Measurements from ENCODE around the gene PER3. TPM values are rescaled to one million over a fixed set of nuclear protein-coding genes. Genes with fewer than 3 reads are reported as not detected.

Gene PER3
- total and polyA plus RNA-seq, 2 donors from 2014 or later = 5.1 to 23.8 TPM

DNA sequence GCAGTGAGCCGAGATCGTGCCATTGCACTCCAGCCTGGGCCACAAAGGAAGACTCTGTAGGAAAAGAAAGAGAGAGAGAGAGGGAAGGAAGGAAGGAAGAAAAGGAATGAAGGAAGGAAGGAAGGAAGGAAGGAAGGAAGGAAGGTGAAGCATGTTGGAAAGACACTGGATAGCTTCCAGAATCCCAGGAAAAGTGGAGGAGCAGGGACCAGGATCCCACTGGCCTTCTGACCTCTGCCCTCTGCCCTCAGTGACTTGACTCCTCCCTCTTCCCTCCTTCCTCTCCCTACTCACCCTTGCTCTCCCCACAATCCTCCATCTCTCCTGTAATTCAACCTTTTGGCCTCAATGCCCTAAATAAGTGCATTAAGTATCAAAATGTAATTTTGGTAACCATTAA, 72.9 kb downstream of the PER3 start:
- Histone ChIP-seq H3K36me3 (ENCODE audit: control insufficient read depth in 2 of 3, insufficient read depth in 3 of 3, low read length in 3 of 3) (no peaks in the 10 kb centered on the region), H3K9ac (ENCODE audit: low read length in 3 of 3) (no peak overlapping the region), H3K27me3 (ENCODE audit: control insufficient read depth, insufficient read depth, low read length) (no peaks in the 10 kb centered on the region), H3K27ac (ENCODE audit: low read depth in 2 of 2, low read length in 2 of 2) (no peak overlapping the region), H3K4me3 (ENCODE audit: low read length in 3 of 3) (no peak overlapping the region), H3K9me3 (ENCODE audit: control insufficient read depth in 2 of 3, insufficient read depth in 1 of 3, low read length in 3 of 3) (no peaks in the 10 kb centered on the region), H3K4me1 (ENCODE audit: control insufficient read depth in 2 of 3, insufficient read depth in 2 of 3, low read depth in 1 of 3, low read length in 3 of 3) (no peaks in the 10 kb centered on the region)
- TF ChIP-seq, protein P1, sequence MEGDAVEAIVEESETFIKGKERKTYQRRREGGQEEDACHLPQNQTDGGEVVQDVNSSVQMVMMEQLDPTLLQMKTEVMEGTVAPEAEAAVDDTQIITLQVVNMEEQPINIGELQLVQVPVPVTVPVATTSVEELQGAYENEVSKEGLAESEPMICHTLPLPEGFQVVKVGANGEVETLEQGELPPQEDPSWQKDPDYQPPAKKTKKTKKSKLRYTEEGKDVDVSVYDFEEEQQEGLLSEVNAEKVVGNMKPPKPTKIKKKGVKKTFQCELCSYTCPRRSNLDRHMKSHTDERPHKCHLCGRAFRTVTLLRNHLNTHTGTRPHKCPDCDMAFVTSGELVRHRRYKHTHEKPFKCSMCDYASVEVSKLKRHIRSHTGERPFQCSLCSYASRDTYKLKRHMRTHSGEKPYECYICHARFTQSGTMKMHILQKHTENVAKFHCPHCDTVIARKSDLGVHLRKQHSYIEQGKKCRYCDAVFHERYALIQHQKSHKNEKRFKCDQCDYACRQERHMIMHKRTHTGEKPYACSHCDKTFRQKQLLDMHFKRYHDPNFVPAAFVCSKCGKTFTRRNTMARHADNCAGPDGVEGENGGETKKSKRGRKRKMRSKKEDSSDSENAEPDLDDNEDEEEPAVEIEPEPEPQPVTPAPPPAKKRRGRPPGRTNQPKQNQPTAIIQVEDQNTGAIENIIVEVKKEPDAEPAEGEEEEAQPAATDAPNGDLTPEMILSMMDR (IDR thresholded peaks at IDR 0.05; ENCODE audit: borderline replicate concordance, extremely low read depth, insufficient read depth) = no peak
- no peak for DNase-seq
- FAIRE-seq = no peak
- intact Hi-C loops (cut with DNase I) = no loop called here

DNA sequence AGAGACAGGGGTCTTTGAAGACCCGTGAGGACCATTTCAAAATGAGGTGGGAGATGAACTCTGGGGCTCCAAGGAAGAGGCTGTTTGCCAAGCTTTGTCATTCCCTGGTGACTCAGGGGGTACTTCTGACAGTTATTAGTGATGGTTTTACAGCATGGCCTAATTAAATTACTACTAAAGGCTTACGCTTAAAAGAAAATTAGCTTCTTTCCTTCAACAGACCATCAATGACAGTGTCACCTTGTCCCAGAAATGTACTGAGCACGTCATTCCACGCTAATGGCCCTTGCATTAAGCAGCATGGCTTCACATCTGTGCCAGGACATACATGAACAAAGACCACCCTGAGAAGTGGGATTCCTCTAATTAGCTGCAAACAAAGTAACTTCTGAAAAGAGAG, 73.9 kb downstream of the PER3 start:
- no peaks in the 10 kb centered on the region for H3K9me3 ChIP-seq (ENCODE audit: control insufficient read depth in 2 of 3, insufficient read depth in 1 of 3, low read length in 3 of 3)
- H3K4me1 ChIP-seq (ENCODE audit: control insufficient read depth in 2 of 3, insufficient read depth in 2 of 3, low read depth in 1 of 3, low read length in 3 of 3) = no peaks in the 10 kb centered on the region
- H3K27me3 ChIP-seq (ENCODE audit: control insufficient read depth, insufficient read depth, low read length) = no peaks in the 10 kb centered on the region
- no peak overlapping the region for H3K9ac ChIP-seq (ENCODE audit: low read length in 3 of 3)
- intact Hi-C loops (cut with DNase I) = no loop called here
- no peak for FAIRE-seq
- no peak for DNase-seq
- H3K27ac ChIP-seq (ENCODE audit: low read depth in 2 of 2, low read length in 2 of 2) = no peak overlapping the region
- H3K4me3 ChIP-seq (ENCODE audit: low read length in 3 of 3) = no peak overlapping the region
- TF ChIP-seq, protein P1 (IDR thresholded peaks at IDR 0.05; ENCODE audit: borderline replicate concordance, extremely low read depth, insufficient read depth) = no peak
- H3K36me3 ChIP-seq (ENCODE audit: control insufficient read depth in 2 of 3, insufficient read depth in 3 of 3, low read length in 3 of 3) = no peaks in the 10 kb centered on the region

DNA sequence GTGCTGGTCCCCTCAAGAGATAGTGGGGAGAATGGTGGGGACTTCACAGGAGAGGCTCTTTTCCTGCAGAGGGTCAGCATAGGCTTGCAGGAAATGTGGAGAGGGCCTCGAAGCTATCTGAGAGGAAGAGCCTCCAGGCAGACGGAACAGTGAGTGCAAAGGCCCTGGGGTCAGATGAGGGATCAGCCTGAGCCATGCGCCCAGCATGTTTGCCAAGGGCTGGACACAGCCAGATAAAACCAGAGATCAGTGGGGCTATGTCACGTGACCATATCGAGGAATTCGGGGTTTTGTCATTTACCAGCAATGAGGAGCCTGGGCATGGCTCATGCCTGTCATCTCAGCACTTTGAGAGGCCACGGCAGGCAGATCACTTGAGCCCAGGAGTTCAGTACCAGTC, 75.3 kb downstream of the PER3 start:
- no peak overlapping the region for H3K9ac ChIP-seq (ENCODE audit: low read length in 3 of 3)
- H3K27me3 ChIP-seq (ENCODE audit: control insufficient read depth, insufficient read depth, low read length) = no peaks in the 10 kb centered on the region
- H3K27ac ChIP-seq (ENCODE audit: low read depth in 2 of 2, low read length in 2 of 2) = no peak overlapping the region
- H3K36me3 ChIP-seq (ENCODE audit: control insufficient read depth in 2 of 3, insufficient read depth in 3 of 3, low read length in 3 of 3) = no peaks in the 10 kb centered on the region
- no peak overlapping the region for H3K4me3 ChIP-seq (ENCODE audit: low read length in 3 of 3)
- H3K4me1 ChIP-seq (ENCODE audit: control insufficient read depth in 2 of 3, insufficient read depth in 2 of 3, low read depth in 1 of 3, low read length in 3 of 3) = no peaks in the 10 kb centered on the region
- FAIRE-seq (no peak), DNase-seq (no peak)
- intact Hi-C loops (cut with DNase I) = no loop called here
- no peaks in the 10 kb centered on the region for H3K9me3 ChIP-seq (ENCODE audit: control insufficient read depth in 2 of 3, insufficient read depth in 1 of 3, low read length in 3 of 3)
- TF ChIP-seq, protein P1 (IDR thresholded peaks at IDR 0.05; ENCODE audit: borderline replicate concordance, extremely low read depth, insufficient read depth) = no peak

DNA sequence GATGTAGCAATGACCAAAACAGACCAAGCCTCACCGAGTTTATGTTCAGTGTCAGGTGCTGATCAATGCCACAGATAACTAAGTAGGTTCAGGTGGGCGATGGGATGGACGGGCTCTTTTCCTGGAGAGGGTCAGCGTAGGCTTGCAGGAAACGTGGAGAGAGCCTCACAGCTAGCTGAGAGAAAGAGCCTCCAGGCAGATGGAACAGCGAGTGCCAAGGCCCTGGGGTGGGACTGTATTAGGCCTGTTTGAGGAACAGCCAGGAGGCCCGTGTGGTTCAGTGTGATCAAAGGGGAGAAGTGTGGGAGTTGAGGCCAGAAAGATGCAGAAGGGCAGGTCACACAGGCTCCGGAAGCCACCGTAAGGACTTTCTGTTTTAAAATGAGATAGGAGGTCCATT, 76.0 kb downstream of the PER3 start:
- Histone ChIP-seq H3K9ac (ENCODE audit: low read length in 3 of 3) (no peak overlapping the region), H3K27ac (ENCODE audit: low read depth in 2 of 2, low read length in 2 of 2) (no peak overlapping the region), H3K9me3 (ENCODE audit: control insufficient read depth in 2 of 3, insufficient read depth in 1 of 3, low read length in 3 of 3) (no peaks in the 10 kb centered on the region), H3K4me1 (ENCODE audit: control insufficient read depth in 2 of 3, insufficient read depth in 2 of 3, low read depth in 1 of 3, low read length in 3 of 3) (no peaks in the 10 kb centered on the region), H3K4me3 (ENCODE audit: low read length in 3 of 3) (no peak overlapping the region), H3K36me3 (ENCODE audit: control insufficient read depth in 2 of 3, insufficient read depth in 3 of 3, low read length in 3 of 3) (no peaks in the 10 kb centered on the region), H3K27me3 (ENCODE audit: control insufficient read depth, insufficient read depth, low read length) (no peaks in the 10 kb centered on the region)
- intact Hi-C loops (cut with DNase I) = no loop called here
- FAIRE-seq (no peak), DNase-seq (no peak)
- TF ChIP-seq, protein P1 (IDR thresholded peaks at IDR 0.05; ENCODE audit: borderline replicate concordance, extremely low read depth, insufficient read depth) = no peak
